EH (cell line): ENCODE data around the gene AJM1.
"Not testable (repeated sequence)": the region's sequence is repeated elsewhere in the genome, so short reads cannot be mapped to it uniquely, and the experiment has no call there.

Source experiments
- DNase-seq: peaks from one replicate; pipeline ENCODE4 v3.0.0-alpha.2; 2015; ENCODE audit warnings: low read depth

The AJM1 gene

GRCh38 chr9:136856541-136857141 lies 14.4 kb downstream of the AJM1 start:
- DNase-seq: no peak

GRCh38 chr9:136857166-136857565 lies 14.9 kb downstream of the AJM1 start:
- no peak for DNase-seq

- no peak for DNase-seq
These were observed 15.5 kb downstream of the AJM1 start for GRCh38 chr9:136857581-136858412.

GRCh38 chr9:136858452-136858843 lies 16.2 kb downstream of the AJM1 start:
- no peak for DNase-seq

GRCh38 chr9:136858844-136859757 lies 16.8 kb downstream of the AJM1 start:
- DNase-seq: peak; percentile 45

GRCh38 chr9:136860529-136860928 lies 18.3 kb downstream of the AJM1 start:
- DNase-seq: no peak

GRCh38 chr9:136860933-136861873 lies 18.9 kb downstream of the AJM1 start:
- no peak for DNase-seq

GRCh38 chr9:136861874-136862457 lies 19.7 kb downstream of the AJM1 start:
- no peak for DNase-seq

- DNase-seq: no peak
These were observed 20.8 kb downstream of the AJM1 start for GRCh38 chr9:136862849-136863622.

GRCh38 chr9:136863623-136864273 lies 21.5 kb downstream of the AJM1 start:
- no peak for DNase-seq

GRCh38 chr9:136865041-136865767 lies 22.9 kb downstream of the AJM1 start:
- no peak for DNase-seq

GRCh38 chr9:136865768-136866103 lies 23.5 kb downstream of the AJM1 start:
- no peak for DNase-seq

GRCh38 chr9:136866898-136867421 lies 24.7 kb downstream of the AJM1 start:
- DNase-seq: not testable (repeated sequence)

GRCh38 chr9:136867480-136867879 lies 25.2 kb downstream of the AJM1 start:
- DNase-seq: no peak

- no peak for DNase-seq
These were observed 25.6 kb downstream of the AJM1 start for GRCh38 chr9:136867917-136868316.

GRCh38 chr9:136868644-136869043 lies 26.4 kb downstream of the AJM1 start:
- DNase-seq: no peak

GRCh38 chr9:136869611-136870010 lies 27.3 kb downstream of the AJM1 start:
- not testable (repeated sequence) for DNase-seq

- no peak for DNase-seq
These were observed 32.9 kb downstream of the AJM1 start for GRCh38 chr9:136875155-136875554.

GRCh38 chr9:136876476-136876875 lies 34.2 kb downstream of the AJM1 start:
- no peak for DNase-seq
